ENCODE measurements around the gene CDC6.
A peak's percentile ranks its signal among the peaks of the same experiment; 100 is the strongest.

The CDC6 gene

GRCh38 chr17:40340327-40340726 lies 52.6 kb downstream of the CDC6 start:
- in situ Hi-C loops (cut with MboI; ENCODE audit: low sequenced_read_pairs) = no loop called here
- H3K4me1 ChIP-seq = peaks cover 3% of the 10 kb centered on the region
- H3K27me3 ChIP-seq (ENCODE audit: low read depth) = no peaks in the 10 kb centered on the region
- no peak for DNase-seq (ENCODE audit: low spot score in 2 of 2)
- no peak overlapping the region for H3K4me3 ChIP-seq
- H3K36me3 ChIP-seq (replicated peaks) = no peaks in the 10 kb centered on the region
- no peaks in the 10 kb centered on the region for H3K9me3 ChIP-seq

DNA sequence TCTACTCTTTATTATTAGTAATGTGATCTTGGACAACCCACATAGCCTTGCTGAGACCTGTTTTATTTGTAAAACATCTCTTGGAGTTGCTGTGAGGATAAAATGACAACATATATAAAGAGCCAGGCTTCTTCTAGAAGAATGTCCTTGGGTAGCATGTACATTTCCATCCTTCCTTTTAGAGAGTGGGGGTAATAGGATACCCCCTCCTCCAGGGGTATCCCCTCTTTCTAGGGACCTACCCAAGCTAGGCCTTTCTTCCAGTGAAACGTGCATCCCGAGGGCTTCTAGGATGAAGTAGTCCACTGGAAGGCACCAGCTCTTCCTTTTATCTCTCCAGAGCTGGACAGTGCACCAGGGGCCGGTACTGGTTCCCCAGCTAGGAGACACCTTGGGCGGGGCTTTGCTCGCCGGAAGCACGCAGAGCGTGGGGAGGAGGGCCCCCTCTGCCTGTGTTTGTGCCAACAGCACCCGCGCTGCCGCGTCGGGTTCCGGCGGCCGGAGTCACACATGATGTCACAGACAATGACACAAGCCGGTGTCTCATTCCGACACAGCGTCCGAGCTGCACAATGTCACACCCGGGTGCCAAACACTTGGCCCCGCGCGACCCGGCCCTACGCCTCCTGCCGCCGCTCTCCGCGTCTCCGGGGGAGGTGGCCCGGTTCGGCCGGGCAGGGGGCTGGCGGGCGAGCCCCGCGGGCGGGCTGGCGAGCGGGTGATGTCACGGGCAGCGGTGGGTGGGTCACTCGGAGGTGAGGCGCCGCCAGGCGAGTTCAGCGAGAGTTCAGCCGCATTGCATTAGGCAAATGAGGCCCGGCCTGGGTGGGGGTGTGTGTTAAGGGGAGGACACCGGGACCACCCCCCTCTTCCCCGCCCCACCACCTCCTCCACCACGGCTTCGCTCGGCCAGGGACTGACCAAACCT lies 53.5 kb downstream of the CDC6 start:
- DNase-seq (ENCODE audit: low spot score in 2 of 2) = no peak

GRCh38 chr17:40341808-40342503 lies 54.3 kb downstream of the CDC6 start:
- H3K9me3 ChIP-seq = no peaks in the 10 kb centered on the region
- no peaks in the 10 kb centered on the region for H3K36me3 ChIP-seq (replicated peaks)
- H3K4me3 ChIP-seq = no peak overlapping the region
- peaks cover 20% of the 10 kb centered on the region for H3K4me1 ChIP-seq
- no peak for DNase-seq (ENCODE audit: low spot score in 2 of 2)
- in situ Hi-C loops (cut with MboI; ENCODE audit: low sequenced_read_pairs) = no loop called here
- H3K27me3 ChIP-seq (ENCODE audit: low read depth) = no peaks in the 10 kb centered on the region

More for the DNA sequence above, 53.5 kb downstream of the CDC6 start:
- Histone ChIP-seq H3K4me1 (peaks cover 11% of the 10 kb centered on the region), H3K27me3 (ENCODE audit: low read depth) (no peaks in the 10 kb centered on the region), H3K9me3 (no peaks in the 10 kb centered on the region), H3K4me3 (no peak overlapping the region), H3K36me3 (replicated peaks) (no peaks in the 10 kb centered on the region)
- in situ Hi-C loops (cut with MboI; ENCODE audit: low sequenced_read_pairs) = no loop called here

- Histone ChIP-seq H3K4me1 (peaks cover 22% of the 10 kb centered on the region), H3K36me3 (replicated peaks) (no peaks in the 10 kb centered on the region), H3K27me3 (ENCODE audit: low read depth) (no peaks in the 10 kb centered on the region), H3K4me3 (no peak overlapping the region), H3K9me3 (no peaks in the 10 kb centered on the region)
- no peak for DNase-seq (ENCODE audit: low spot score in 2 of 2)
- in situ Hi-C loops (cut with MboI; ENCODE audit: low sequenced_read_pairs) = no loop called here
Observed at GRCh38 chr17:40342504-40343218, 55.0 kb downstream of the CDC6 start.

DNA sequence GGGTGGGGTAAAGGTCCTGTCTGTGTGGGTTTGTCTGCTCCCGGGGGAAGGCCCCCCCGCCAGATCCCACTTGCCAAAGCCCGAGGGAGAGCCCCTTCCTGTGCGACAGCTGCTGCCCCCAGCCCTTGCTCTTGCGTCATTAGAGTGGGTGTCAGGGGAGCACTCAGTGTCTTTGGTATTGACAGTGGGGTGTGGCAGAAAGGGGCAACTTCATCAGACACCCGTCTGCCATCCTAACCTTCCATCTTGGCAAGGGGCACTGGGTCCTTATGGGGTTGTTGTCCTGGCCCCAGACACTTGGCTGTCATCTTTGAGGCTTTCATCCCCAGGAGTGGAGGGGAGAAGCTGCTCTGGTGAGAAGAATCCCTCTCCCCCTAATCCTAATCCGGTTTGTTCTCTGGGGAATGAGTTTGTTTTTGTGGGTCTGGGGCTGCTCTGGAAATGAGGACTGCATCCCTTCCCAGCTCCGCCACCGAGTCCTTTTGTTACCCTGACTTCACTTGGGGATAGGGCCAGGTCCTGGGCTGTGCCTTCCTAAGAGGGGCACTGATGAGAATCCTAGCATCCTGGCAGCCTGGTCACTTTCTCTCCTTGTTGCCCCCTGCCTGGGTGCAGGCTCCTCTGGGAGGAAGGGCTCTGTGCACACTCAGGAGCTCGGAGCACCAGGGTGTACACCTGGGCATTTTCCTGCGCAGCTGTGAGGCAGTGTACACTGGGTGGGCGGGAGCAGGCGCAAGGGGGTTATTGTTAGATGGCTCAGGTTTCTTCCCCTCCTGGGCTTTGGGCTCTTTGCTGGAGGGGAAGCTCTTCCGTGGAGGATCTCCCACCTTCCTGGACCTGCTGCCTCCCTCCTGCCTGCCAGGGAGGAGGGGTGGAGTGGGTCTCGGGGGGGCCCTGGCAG lies 55.8 kb downstream of the CDC6 start:
- Histone ChIP-seq H3K36me3 (replicated peaks) (no peaks in the 10 kb centered on the region), H3K4me1 (peaks cover 22% of the 10 kb centered on the region), H3K27me3 (ENCODE audit: low read depth) (no peaks in the 10 kb centered on the region), H3K4me3 (no peak overlapping the region), H3K9me3 (no peaks in the 10 kb centered on the region)
- no peak for DNase-seq (ENCODE audit: low spot score in 2 of 2)
- in situ Hi-C loops (cut with MboI; ENCODE audit: low sequenced_read_pairs) = no loop called here

DNA sequence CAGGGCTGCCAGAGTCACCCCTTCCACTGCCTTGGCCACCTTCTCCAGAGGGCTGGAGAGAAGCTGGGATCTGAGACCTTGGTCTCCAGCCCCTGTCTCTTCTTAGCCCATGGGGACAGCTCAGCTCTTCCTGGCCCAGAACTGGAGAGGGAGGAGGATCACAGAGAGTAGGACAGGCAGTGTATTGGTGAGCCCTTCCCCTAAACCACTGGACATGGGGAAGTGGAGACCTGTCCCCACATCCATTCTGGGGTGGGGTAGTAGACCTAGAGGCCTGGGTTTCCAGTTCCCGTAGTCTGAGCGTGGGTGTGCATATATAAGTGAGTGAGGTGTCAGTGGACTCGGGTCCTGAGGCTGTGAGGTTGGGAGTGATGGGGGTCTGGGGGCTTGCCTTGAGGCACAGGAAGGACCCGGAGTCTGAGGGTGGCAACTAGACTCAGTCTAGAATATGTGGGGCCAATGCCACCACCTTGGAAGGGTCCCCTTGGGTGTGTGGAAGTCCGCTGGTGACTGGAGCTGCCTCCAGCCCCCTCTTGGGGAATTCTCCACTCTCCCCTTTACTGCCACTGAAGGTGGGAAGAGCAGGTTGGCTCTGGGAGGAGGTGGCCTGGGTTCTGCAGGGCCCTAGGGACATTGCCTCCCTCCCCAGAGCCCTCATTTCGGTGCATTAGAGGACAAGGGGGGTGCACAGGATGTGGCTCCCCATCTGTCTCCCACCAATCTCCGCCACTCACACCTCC lies 56.9 kb downstream of the CDC6 start:
- in situ Hi-C loops (cut with MboI; ENCODE audit: low sequenced_read_pairs) = no loop called here
- Histone ChIP-seq H3K9me3 (no peaks in the 10 kb centered on the region), H3K4me1 (peaks cover 22% of the 10 kb centered on the region), H3K4me3 (no peak overlapping the region), H3K27me3 (ENCODE audit: low read depth) (no peaks in the 10 kb centered on the region), H3K36me3 (replicated peaks) (no peaks in the 10 kb centered on the region)
- DNase-seq (ENCODE audit: low spot score in 2 of 2) = no peak

DNA sequence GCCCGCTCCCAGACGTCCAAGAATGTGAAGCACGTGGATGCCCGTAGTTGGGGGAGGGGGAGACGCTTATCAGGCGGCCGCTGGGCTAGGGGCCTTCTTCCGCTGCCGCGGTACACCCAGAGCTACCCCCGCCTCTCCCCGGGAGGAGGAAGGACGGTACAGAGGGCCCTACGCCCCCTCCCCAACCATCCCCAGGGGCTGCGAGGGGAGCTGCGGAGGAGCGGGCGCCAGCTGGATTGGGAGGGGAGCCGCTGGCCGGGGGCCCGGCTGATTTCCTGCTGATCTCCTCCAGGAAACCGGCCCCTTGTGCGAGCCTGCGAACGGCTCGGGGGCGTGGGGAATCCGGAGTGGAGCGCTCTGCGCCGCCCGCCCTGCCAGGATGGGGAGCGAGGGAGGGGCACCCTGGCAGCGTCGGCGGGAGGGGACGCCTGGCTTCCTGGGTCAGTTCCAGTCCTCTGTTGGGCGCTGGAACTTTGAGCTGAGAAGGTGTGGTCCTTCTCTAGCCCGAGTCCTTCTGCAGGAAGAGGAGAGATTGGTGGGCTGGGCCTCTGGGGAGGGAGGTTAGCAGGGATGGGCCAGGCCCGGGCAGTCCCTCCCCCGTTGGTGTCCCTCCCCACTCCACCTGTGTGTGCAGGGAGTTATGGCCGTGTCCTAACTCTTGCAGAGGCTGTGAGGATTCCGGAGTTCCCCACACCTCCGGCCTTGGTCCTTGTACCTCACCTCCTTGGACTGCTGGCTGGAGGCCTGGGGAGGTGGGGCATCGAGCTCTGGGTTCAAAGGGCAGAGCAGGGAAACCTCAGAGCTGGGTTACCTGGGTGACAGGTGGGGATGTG lies 57.7 kb downstream of the CDC6 start:
- in situ Hi-C loops (cut with MboI; ENCODE audit: low sequenced_read_pairs) = no loop called here

GRCh38 chr17:40345994-40346764 lies 58.5 kb downstream of the CDC6 start:
- H3K9me3 ChIP-seq = no peaks in the 10 kb centered on the region
- H3K4me3 ChIP-seq = no peak overlapping the region
- peaks cover 31% of the 10 kb centered on the region for H3K4me1 ChIP-seq
- peak in 1 of 2 experiments; percentile 45 for DNase-seq (ENCODE audit: low spot score in 2 of 2)
- no peaks in the 10 kb centered on the region for H3K36me3 ChIP-seq (replicated peaks)
- in situ Hi-C loops (cut with MboI; ENCODE audit: low sequenced_read_pairs) = no loop called here
- H3K27me3 ChIP-seq (ENCODE audit: low read depth) = no peaks in the 10 kb centered on the region

More for the DNA sequence above, 57.7 kb downstream of the CDC6 start:
- H3K4me1 ChIP-seq = peaks cover 26% of the 10 kb centered on the region
- H3K9me3 ChIP-seq = no peaks in the 10 kb centered on the region
- peak; percentile 15 to 65 for DNase-seq (ENCODE audit: low spot score in 2 of 2)
- no peaks in the 10 kb centered on the region for H3K36me3 ChIP-seq (replicated peaks)
- H3K4me3 ChIP-seq = no peak overlapping the region; the same call in 1 of the 2 replicates
- H3K27me3 ChIP-seq (ENCODE audit: low read depth) = no peaks in the 10 kb centered on the region

GRCh38 chr17:40346765-40347158 lies 59.1 kb downstream of the CDC6 start:
- H3K4me3 ChIP-seq = no peak overlapping the region
- no peak for DNase-seq (ENCODE audit: low spot score in 2 of 2)
- H3K9me3 ChIP-seq = no peaks in the 10 kb centered on the region
- H3K4me1 ChIP-seq = peaks cover 31% of the 10 kb centered on the region
- H3K36me3 ChIP-seq (replicated peaks) = no peaks in the 10 kb centered on the region; the same call in 1 of the 2 replicates
- no peaks in the 10 kb centered on the region for H3K27me3 ChIP-seq (ENCODE audit: low read depth)
- in situ Hi-C loops (cut with MboI; ENCODE audit: low sequenced_read_pairs) = no loop called here

GRCh38 chr17:40347319-40348135 lies 59.8 kb downstream of the CDC6 start:
- no peaks in the 10 kb centered on the region; the same call in 1 of the 2 replicates for H3K36me3 ChIP-seq (replicated peaks)
- H3K9me3 ChIP-seq = no peaks in the 10 kb centered on the region
- no peak overlapping the region for H3K4me3 ChIP-seq
- in situ Hi-C loops (cut with MboI; ENCODE audit: low sequenced_read_pairs) = no loop called here
- H3K4me1 ChIP-seq = peaks cover 31% of the 10 kb centered on the region
- no peak for DNase-seq (ENCODE audit: low spot score in 2 of 2)
- H3K27me3 ChIP-seq (ENCODE audit: low read depth) = no peaks in the 10 kb centered on the region

DNA sequence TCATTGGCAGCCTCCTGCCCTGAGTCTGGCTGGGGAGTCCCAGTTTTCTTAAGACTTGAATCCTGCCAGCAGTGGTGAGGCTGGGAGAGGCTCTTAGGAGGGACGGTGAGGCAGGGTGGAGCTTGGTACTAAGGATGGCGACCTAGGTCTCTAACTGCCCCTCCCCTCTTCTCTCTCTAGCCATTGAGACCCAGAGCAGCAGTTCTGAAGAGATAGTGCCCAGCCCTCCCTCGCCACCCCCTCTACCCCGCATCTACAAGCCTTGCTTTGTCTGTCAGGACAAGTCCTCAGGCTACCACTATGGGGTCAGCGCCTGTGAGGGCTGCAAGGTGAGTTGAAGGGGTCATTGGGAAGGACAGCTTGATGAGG lies 60.4 kb downstream of the CDC6 start:
- in situ Hi-C loops (cut with MboI; ENCODE audit: low sequenced_read_pairs) = no loop called here
- no peak overlapping the region for H3K4me3 ChIP-seq
- H3K36me3 ChIP-seq (replicated peaks) = no peaks in the 10 kb centered on the region; the same call in 1 of the 2 replicates
- DNase-seq (ENCODE audit: low spot score in 2 of 2) = no peak
- H3K27me3 ChIP-seq (ENCODE audit: low read depth) = no peaks in the 10 kb centered on the region
- H3K9me3 ChIP-seq = no peaks in the 10 kb centered on the region
- peaks cover 31% of the 10 kb centered on the region for H3K4me1 ChIP-seq

Data from HAP-1 (cell line).